SK-N-SH (cell line): ENCODE results near the gene IST1. TPM values are rescaled to one million over a fixed set of nuclear protein-coding genes. Genes with fewer than 3 reads are reported as not detected.

ENCODE experiments used
- CTCF ChIA-PET: fragments of 300-600, 350-600 bp; formaldehyde crosslinking; extraction: SDS; loops from one replicate; lab custom pipeline; 2021; lab: Yijun Ruan, JAX
- POLR2A ChIA-PET: fragments of 350-600 bp; sonication (Branson Sonifier 250); formaldehyde crosslinking; extraction: SDS; loops from one replicate; lab custom pipeline; 2020; ENCODE audit warnings: antibody characterized with exemption, inconsistent platforms; lab: Yijun Ruan, JAX
- DNase-seq: peaks from one replicate; pipeline ENCODE4 v3.0.0; 2012
- H2AFZ ChIP-seq: fragments of 200-600 bp; sonication (generic); 2 replicates; pipeline ENCODE4 v1.8.1; 2016; ENCODE audit warnings: antibody characterized with exemption, mild to moderate bottlenecking, low read depth
- H3F3A ChIP-seq: fragments of 200-600 bp; sonication (generic); replicated peaks from 2 replicates; pipeline ENCODE3; 2016; ENCODE audit warnings: antibody characterized with exemption, mild to moderate bottlenecking; ENCODE audit not compliant: insufficient read depth
- H3K27ac ChIP-seq, 2 experiments: fragments of 200-500 bp in 1 of 2; fragments of 200-600 bp in 1 of 2; sonication (Bioruptor generic) in 1 of 2; sonication (generic), shearing (Covaris generic) in 1 of 2; 2 replicates each; pipeline versions ENCODE4 v1.5.1 to v1.6.1; 2014 to 2016; ENCODE audit warnings: low read depth in 2 of 2, inconsistent platforms in 1 of 2, low read length in 1 of 2, mild to moderate bottlenecking in 1 of 2, mixed read lengths in 1 of 2
- H3K27me3 ChIP-seq: fragments of 200-600 bp; sonication (generic), shearing (Covaris generic); 2 replicates; pipeline ENCODE4 v1.6.1; 2016; ENCODE audit warnings: mixed run types; ENCODE audit not compliant: insufficient read depth
- H3K36me3 ChIP-seq, 2 experiments: fragments of 200-500 bp in 1 of 2; fragments of 200-600 bp in 1 of 2; sonication (Bioruptor generic) in 1 of 2; sonication (generic) in 1 of 2; replicated peaks in 1 of 2; 2 replicates each; pipeline versions ENCODE3 to v1.5.1; 2014 to 2016; ENCODE audit warnings: low read length in 1 of 2, mild to moderate bottlenecking in 1 of 2; ENCODE audit not compliant: insufficient read depth in 2 of 2, control insufficient read depth in 1 of 2
- H3K4me1 ChIP-seq, 2 experiments: fragments of 200-500 bp in 1 of 2; fragments of 200-600 bp in 1 of 2; sonication (Bioruptor generic) in 1 of 2; sonication (generic), shearing (Covaris generic) in 1 of 2; 2 replicates each; pipeline versions ENCODE4 v1.5.1 to v1.6.1; 2014 to 2016; ENCODE audit warnings: low read depth in 1 of 2, low read length in 1 of 2, mixed run types in 1 of 2; ENCODE audit not compliant: insufficient read depth in 2 of 2, control insufficient read depth in 1 of 2
- H3K4me2 ChIP-seq: fragments of 200-600 bp; sonication (generic), shearing (Covaris generic); 2 replicates; pipeline ENCODE4 v1.6.1; 2017; ENCODE audit warnings: mixed run types
- H3K4me3 ChIP-seq, 2 experiments: fragments of 200-500 bp in 1 of 2; fragments of 200-600 bp in 1 of 2; sonication (Bioruptor generic) in 1 of 2; sonication (generic), shearing (Covaris generic) in 1 of 2; 2 replicates each; pipeline versions ENCODE4 v1.5.1 to v1.8.1; 2014 to 2016; ENCODE audit warnings: low read depth in 2 of 2, inconsistent platforms in 1 of 2, low read length in 1 of 2, mild to moderate bottlenecking in 1 of 2, mixed read lengths in 1 of 2, moderate library complexity in 1 of 2
- H3K79me2 ChIP-seq: fragments of 200-600 bp; sonication (generic); 2 replicates; pipeline ENCODE4 v1.8.1; 2017; ENCODE audit warnings: mild to moderate bottlenecking; ENCODE audit not compliant: insufficient read depth
- H3K9ac ChIP-seq: fragments of 200-600 bp; sonication (generic); 2 replicates; pipeline ENCODE4 v1.6.1; 2017; ENCODE audit warnings: mixed run types
- H3K9me2 ChIP-seq: fragments of 200-600 bp; sonication (generic); 2 replicates; pipeline ENCODE4 v1.6.1; 2017; ENCODE audit warnings: mixed run types
- H3K9me3 ChIP-seq: fragments of 200-600 bp; sonication (generic); 2 replicates; pipeline ENCODE4 v1.6.1; 2017; ENCODE audit warnings: mixed run types, mild to moderate bottlenecking, moderate library complexity
- H4K20me1 ChIP-seq: fragments of 200-600 bp; sonication (generic); 2 replicates; pipeline ENCODE4 v1.6.1; 2017; ENCODE audit warnings: mild to moderate bottlenecking, mixed run types; ENCODE audit not compliant: insufficient read depth
- ELF1 ChIP-seq: IDR thresholded peaks from 2 replicates; pipeline ENCODE4 v1.4.0; 2012
- EZH2phosphoT487 ChIP-seq: fragments of 200-600 bp; sonication (generic); IDR thresholded peaks from 2 replicates; pipeline ENCODE4 v1.6.1; 2017; ENCODE audit warnings: low read depth, mixed run types, mild to moderate bottlenecking, antibody characterized with exemption, moderate library complexity, borderline replicate concordance
- FOXJ3 ChIP-seq: sonication (generic); formaldehyde crosslinking; IDR thresholded peaks from 2 replicates; pipeline ENCODE4 v1.5.1; 2020; ENCODE audit warnings: mild to moderate bottlenecking, missing genetic modification reagents
- FOXM1 ChIP-seq: IDR thresholded peaks from 2 replicates; pipeline ENCODE4 v1.4.0; 2012; ENCODE audit warnings: low read depth, mild to moderate bottlenecking
- GATA2 ChIP-seq: sonication (generic); formaldehyde crosslinking; IDR thresholded peaks from 2 replicates; pipeline ENCODE4 v1.5.0; 2020; ENCODE audit warnings: mild to moderate bottlenecking, missing genetic modification reagents
- MXI1 ChIP-seq: IDR thresholded peaks from 2 replicates; pipeline ENCODE4 v1.6.1; 2012; ENCODE audit warnings: mild to moderate bottlenecking, low read depth, low read length, improper control_type of control experiment
- NRF1 ChIP-seq: IDR thresholded peaks from 2 replicates; pipeline ENCODE4 v1.6.1; 2012; ENCODE audit warnings: low read depth, mild to moderate bottlenecking, low read length
- RAD21 ChIP-seq: IDR thresholded peaks from 2 replicates; pipeline ENCODE4 v1.6.1; 2012; ENCODE audit warnings: mild to moderate bottlenecking, low read length
- RFX5 ChIP-seq: IDR thresholded peaks from 2 replicates; pipeline ENCODE4 v1.6.1; 2012; ENCODE audit warnings: mild to moderate bottlenecking, improper control_type of control experiment, low read length
- SIN3A ChIP-seq: IDR thresholded peaks from 2 replicates; pipeline ENCODE4 v1.6.1; 2012; ENCODE audit warnings: low read depth, mild to moderate bottlenecking, low read length, moderate library complexity, borderline replicate concordance
- SMC3 ChIP-seq: IDR thresholded peaks from 2 replicates; pipeline ENCODE4 v1.6.1; 2012; ENCODE audit warnings: low read depth, low read length, improper control_type of control experiment
- TAF1 ChIP-seq: IDR thresholded peaks from 2 replicates; pipeline ENCODE4 v1.6.1; 2012; ENCODE audit warnings: low read depth, mild to moderate bottlenecking, low read length, moderate library complexity, borderline replicate concordance
- YY1 ChIP-seq: IDR thresholded peaks from 2 replicates; pipeline ENCODE4 v1.4.0; 2012; ENCODE audit warnings: low read depth, mild to moderate bottlenecking
- WGBS: methylation state at CpG from one replicate; pipeline ENCODE4 v1.1.6; 2017; ENCODE audit warnings: low lambda C conversion rate; 5-methylcytosine and 5-hydroxymethylcytosine counted together
- polyA plus RNA-seq, 3 experiments: library from polyadenylated mRNA; depleted of rRNA; stranded (reverse); fragments of >200 nt; gene quantifications; 2 replicates each; pipeline ENCODE4 v1.2.3, GENCODE V29; 2012
- TF ChIP-seq, protein P1 (sequence below): fragments of 150-350 bp; IDR thresholded peaks from 2 replicates; pipeline ENCODE4 v1.6.1; 2017; ENCODE audit warnings: antibody characterized with exemption, low read length, low read depth, borderline replicate concordance
- TF ChIP-seq, protein P2 (sequence below): fragments of 200-600 bp; sonication (generic); IDR thresholded peaks from 2 replicates; pipeline ENCODE4 v1.6.1; 2017; ENCODE audit warnings: antibody characterized with exemption, mild to moderate bottlenecking, moderate library complexity
- TF ChIP-seq, protein P3 (sequence below): fragments of 150-350 bp; IDR thresholded peaks from 2 replicates; pipeline ENCODE4 v1.6.1; 2016; ENCODE audit warnings: mild to moderate bottlenecking, low read depth, low read length
- TF ChIP-seq, protein P4 (sequence below): IDR thresholded peaks from 2 replicates; pipeline ENCODE4 v1.4.0; 2012; ENCODE audit warnings: low read depth
- TF ChIP-seq, protein P5 (sequence below): IDR thresholded peaks from 2 replicates; pipeline ENCODE4 v1.4.0; 2012; ENCODE audit warnings: low read depth, borderline replicate concordance
- TF ChIP-seq, protein P6 (sequence below): IDR thresholded peaks from 2 replicates; pipeline ENCODE4 v1.6.1; 2012; ENCODE audit warnings: mild to moderate bottlenecking, low read depth, low read length, moderate library complexity

Gene IST1
- polyA plus RNA-seq, 1 of the 3 experiments (the other 2 are of a cell fraction) = 133 TPM

DNA sequence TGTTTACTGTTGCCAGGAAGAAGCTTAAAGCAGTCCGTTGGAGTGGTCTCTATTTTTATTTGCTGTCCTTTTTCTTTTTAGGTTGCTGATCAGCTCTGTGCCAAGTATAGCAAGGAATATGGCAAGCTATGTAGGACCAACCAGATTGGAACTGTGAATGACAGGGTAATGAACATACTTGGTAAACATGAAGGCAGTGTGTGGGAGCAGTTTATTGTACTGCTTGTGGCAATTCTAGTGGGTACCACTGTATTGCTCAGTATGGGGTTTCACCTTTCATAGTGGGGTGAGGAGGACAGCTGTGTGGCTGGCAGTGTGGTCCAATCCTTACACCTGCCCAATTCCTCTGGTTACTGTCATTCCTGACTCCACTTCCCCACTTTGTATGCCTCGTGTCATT is 25.3 kb downstream of the IST1 start:
- H3K27ac ChIP-seq = no peak overlapping the region
- H3K4me1 ChIP-seq = peaks cover 0 to 17% of the 10 kb centered on the region in 2 experiments; a peak in 2 of 4 replicates
- H3K27me3 ChIP-seq = no peaks in the 10 kb centered on the region
- peaks cover 62% of the 10 kb centered on the region for H4K20me1 ChIP-seq
- H3K9me3 ChIP-seq = no peaks in the 10 kb centered on the region
- ChIA-PET CTCF (interaction anchor here (1.5 kb wide), 1 partner anchor 41 kb away, joined by 3 read pairs; no protein-coding TSS in a partner anchor), POLR2A (no interaction called here)
- TF ChIP-seq RFX5 (no peak), SMC3 (no peak), TAF1 (no peak), MXI1 (no peak), FOXM1 (no peak), RAD21 (no peak), EZH2phosphoT487 (no peak), FOXJ3 (CRISPR knock-in tag) (no peak), ELF1 (no peak), YY1 (no peak), SIN3A (no peak), NRF1 (no peak), GATA2 (no peak)
- TF ChIP-seq, protein P1, sequence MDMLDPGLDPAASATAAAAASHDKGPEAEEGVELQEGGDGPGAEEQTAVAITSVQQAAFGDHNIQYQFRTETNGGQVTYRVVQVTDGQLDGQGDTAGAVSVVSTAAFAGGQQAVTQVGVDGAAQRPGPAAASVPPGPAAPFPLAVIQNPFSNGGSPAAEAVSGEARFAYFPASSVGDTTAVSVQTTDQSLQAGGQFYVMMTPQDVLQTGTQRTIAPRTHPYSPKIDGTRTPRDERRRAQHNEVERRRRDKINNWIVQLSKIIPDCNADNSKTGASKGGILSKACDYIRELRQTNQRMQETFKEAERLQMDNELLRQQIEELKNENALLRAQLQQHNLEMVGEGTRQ = no peak
- TF ChIP-seq, protein P2, sequence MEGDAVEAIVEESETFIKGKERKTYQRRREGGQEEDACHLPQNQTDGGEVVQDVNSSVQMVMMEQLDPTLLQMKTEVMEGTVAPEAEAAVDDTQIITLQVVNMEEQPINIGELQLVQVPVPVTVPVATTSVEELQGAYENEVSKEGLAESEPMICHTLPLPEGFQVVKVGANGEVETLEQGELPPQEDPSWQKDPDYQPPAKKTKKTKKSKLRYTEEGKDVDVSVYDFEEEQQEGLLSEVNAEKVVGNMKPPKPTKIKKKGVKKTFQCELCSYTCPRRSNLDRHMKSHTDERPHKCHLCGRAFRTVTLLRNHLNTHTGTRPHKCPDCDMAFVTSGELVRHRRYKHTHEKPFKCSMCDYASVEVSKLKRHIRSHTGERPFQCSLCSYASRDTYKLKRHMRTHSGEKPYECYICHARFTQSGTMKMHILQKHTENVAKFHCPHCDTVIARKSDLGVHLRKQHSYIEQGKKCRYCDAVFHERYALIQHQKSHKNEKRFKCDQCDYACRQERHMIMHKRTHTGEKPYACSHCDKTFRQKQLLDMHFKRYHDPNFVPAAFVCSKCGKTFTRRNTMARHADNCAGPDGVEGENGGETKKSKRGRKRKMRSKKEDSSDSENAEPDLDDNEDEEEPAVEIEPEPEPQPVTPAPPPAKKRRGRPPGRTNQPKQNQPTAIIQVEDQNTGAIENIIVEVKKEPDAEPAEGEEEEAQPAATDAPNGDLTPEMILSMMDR = no peak
- TF ChIP-seq, protein P3, sequence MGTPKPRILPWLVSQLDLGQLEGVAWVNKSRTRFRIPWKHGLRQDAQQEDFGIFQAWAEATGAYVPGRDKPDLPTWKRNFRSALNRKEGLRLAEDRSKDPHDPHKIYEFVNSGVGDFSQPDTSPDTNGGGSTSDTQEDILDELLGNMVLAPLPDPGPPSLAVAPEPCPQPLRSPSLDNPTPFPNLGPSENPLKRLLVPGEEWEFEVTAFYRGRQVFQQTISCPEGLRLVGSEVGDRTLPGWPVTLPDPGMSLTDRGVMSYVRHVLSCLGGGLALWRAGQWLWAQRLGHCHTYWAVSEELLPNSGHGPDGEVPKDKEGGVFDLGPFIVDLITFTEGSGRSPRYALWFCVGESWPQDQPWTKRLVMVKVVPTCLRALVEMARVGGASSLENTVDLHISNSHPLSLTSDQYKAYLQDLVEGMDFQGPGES = no peak
- TF ChIP-seq, protein P4, sequence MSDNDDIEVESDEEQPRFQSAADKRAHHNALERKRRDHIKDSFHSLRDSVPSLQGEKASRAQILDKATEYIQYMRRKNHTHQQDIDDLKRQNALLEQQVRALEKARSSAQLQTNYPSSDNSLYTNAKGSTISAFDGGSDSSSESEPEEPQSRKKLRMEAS = no peak
- TF ChIP-seq, protein P5, sequence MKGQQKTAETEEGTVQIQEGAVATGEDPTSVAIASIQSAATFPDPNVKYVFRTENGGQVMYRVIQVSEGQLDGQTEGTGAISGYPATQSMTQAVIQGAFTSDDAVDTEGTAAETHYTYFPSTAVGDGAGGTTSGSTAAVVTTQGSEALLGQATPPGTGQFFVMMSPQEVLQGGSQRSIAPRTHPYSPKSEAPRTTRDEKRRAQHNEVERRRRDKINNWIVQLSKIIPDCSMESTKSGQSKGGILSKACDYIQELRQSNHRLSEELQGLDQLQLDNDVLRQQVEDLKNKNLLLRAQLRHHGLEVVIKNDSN = no peak
- TF ChIP-seq, protein P6, sequence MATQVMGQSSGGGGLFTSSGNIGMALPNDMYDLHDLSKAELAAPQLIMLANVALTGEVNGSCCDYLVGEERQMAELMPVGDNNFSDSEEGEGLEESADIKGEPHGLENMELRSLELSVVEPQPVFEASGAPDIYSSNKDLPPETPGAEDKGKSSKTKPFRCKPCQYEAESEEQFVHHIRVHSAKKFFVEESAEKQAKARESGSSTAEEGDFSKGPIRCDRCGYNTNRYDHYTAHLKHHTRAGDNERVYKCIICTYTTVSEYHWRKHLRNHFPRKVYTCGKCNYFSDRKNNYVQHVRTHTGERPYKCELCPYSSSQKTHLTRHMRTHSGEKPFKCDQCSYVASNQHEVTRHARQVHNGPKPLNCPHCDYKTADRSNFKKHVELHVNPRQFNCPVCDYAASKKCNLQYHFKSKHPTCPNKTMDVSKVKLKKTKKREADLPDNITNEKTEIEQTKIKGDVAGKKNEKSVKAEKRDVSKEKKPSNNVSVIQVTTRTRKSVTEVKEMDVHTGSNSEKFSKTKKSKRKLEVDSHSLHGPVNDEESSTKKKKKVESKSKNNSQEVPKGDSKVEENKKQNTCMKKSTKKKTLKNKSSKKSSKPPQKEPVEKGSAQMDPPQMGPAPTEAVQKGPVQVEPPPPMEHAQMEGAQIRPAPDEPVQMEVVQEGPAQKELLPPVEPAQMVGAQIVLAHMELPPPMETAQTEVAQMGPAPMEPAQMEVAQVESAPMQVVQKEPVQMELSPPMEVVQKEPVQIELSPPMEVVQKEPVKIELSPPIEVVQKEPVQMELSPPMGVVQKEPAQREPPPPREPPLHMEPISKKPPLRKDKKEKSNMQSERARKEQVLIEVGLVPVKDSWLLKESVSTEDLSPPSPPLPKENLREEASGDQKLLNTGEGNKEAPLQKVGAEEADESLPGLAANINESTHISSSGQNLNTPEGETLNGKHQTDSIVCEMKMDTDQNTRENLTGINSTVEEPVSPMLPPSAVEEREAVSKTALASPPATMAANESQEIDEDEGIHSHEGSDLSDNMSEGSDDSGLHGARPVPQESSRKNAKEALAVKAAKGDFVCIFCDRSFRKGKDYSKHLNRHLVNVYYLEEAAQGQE = no peak
- peaks cover 36% of the 10 kb centered on the region for H3F3A ChIP-seq
- H3K4me2 ChIP-seq = no peak overlapping the region
- H3K9ac ChIP-seq = no peak overlapping the region
- no peak for DNase-seq
- H2AFZ ChIP-seq = no peak overlapping the region
- H3K4me3 ChIP-seq = no peak overlapping the region
- no peaks in the 10 kb centered on the region for H3K9me2 ChIP-seq
- peaks cover 67 to 84% of the 10 kb centered on the region in 2 experiments for H3K36me3 ChIP-seq
- 96% methylated on average over 2 of the region's 2 CpGs for WGBS
- peaks cover 95% of the 10 kb centered on the region for H3K79me2 ChIP-seq
